Keratinocyte (primary cell): Measurements from ENCODE around the gene KCNC3. TPM values are rescaled to one million over a fixed set of nuclear protein-coding genes. Genes with fewer than 3 reads are reported as not detected.

Experiments used
- DNase-seq: peaks from one replicate; pipeline ENCODE4 v3.0.0-alpha.2; 2011; ENCODE audit warnings: low read depth, missing footprints, low spot score
- FAIRE-seq: peaks from 2 replicates; lab custom pipeline; 2011; peaks lifted over from hg19 to GRCh38; lab: Jason Lieb, UNC
- H2AFZ ChIP-seq: 2 replicates; pipeline ENCODE4 v1.6.0; 2012; ENCODE audit warnings: low read length, control low read depth, inconsistent platforms; ENCODE audit not compliant: control insufficient read depth
- H3K27ac ChIP-seq: 2 replicates; pipeline ENCODE4 v1.5.1; 2011; ENCODE audit warnings: low read length; ENCODE audit not compliant: control insufficient read depth, insufficient read depth
- H3K27me3 ChIP-seq: 3 replicates; pipeline ENCODE4 v1.6.0; 2011; ENCODE audit warnings: low read length; ENCODE audit not compliant: control insufficient read depth, insufficient read depth; ENCODE audit errors: extremely low read depth
- H3K36me3 ChIP-seq, 2 experiments: 2 replicates in 1 of 2; 3 replicates in 1 of 2; pipeline ENCODE4 v1.5.1; 2011; ENCODE audit warnings: low read length in 2 of 2, mild to moderate bottlenecking in 1 of 2; ENCODE audit not compliant: control insufficient read depth in 2 of 2, insufficient read depth in 2 of 2; ENCODE audit errors: extremely low read depth in 1 of 2
- H3K4me1 ChIP-seq: 3 replicates; pipeline ENCODE4 v1.5.1; 2011; ENCODE audit warnings: low read length; ENCODE audit not compliant: control insufficient read depth, insufficient read depth; ENCODE audit errors: extremely low read depth
- H3K4me2 ChIP-seq: 3 replicates; pipeline ENCODE4 v1.6.0; 2011; ENCODE audit warnings: low read depth, low read length; ENCODE audit not compliant: control insufficient read depth, insufficient read depth; ENCODE audit errors: extremely low read depth
- H3K4me3 ChIP-seq, 3 experiments: fragments of 200-600 bp in 1 of 3; sonication (generic) in 1 of 3; 2 replicates in 2 of 3; 3 replicates in 1 of 3; pipeline ENCODE4 v1.5.1; 2011 to 2016; ENCODE audit warnings: low read length in 3 of 3, mild to moderate bottlenecking in 3 of 3, control low read depth in 2 of 3, inconsistent platforms in 1 of 3, low read depth in 1 of 3, mixed read lengths in 1 of 3, mixed run types in 1 of 3, moderate library complexity in 1 of 3; ENCODE audit not compliant: control insufficient read depth in 2 of 3, insufficient read depth in 2 of 3; ENCODE audit errors: extremely low read depth in 1 of 3
- H3K79me2 ChIP-seq: 2 replicates; pipeline ENCODE4 v1.6.0; 2012; ENCODE audit warnings: low read length; ENCODE audit not compliant: control insufficient read depth, insufficient read depth
- H3K9ac ChIP-seq: 3 replicates; pipeline ENCODE4 v1.6.0; 2011; ENCODE audit warnings: low read length; ENCODE audit not compliant: control insufficient read depth, insufficient read depth; ENCODE audit errors: extremely low read depth
- H3K9me1 ChIP-seq: 3 replicates; pipeline ENCODE4 v1.6.0; 2011; ENCODE audit warnings: low read length; ENCODE audit not compliant: control insufficient read depth, insufficient read depth; ENCODE audit errors: extremely low read depth
- H3K9me3 ChIP-seq: 2 replicates; pipeline ENCODE4 v1.5.1; 2012; ENCODE audit warnings: low read depth, low read length; ENCODE audit not compliant: control insufficient read depth
- H4K20me1 ChIP-seq: 3 replicates; pipeline ENCODE4 v1.6.0; 2011; ENCODE audit warnings: low read length; ENCODE audit not compliant: control insufficient read depth, insufficient read depth; ENCODE audit errors: extremely low read depth
- CTCF ChIP-seq, 3 experiments: IDR thresholded peaks in 1 of 3; conservative IDR thresholded peaks in 1 of 3; optimal IDR thresholded peaks in 1 of 3; 2 replicates in 2 of 3; 3 replicates in 1 of 3; pipeline versions ENCODE3 to v1.5.1; 2011; ENCODE audit warnings: low read length in 3 of 3, mild to moderate bottlenecking in 3 of 3, moderate library complexity in 2 of 3, control low read depth in 1 of 3, inconsistent platforms in 1 of 3; ENCODE audit not compliant: insufficient read depth in 2 of 3; ENCODE audit errors: extremely low read depth in 1 of 3
- EZH2 ChIP-seq: IDR thresholded peaks from one replicate; pipeline ENCODE4 v1.6.1; 2012; ENCODE audit warnings: inconsistent platforms, mild to moderate bottlenecking, low read length, moderate library complexity
- dilution Hi-C: fragments of 300-500 bp; cut with MboI; formaldehyde crosslinking; loops from one replicate; pipeline ENCODE4 v1.7.0; 2020; ENCODE audit warnings: low sequenced_read_pairs; ENCODE audit not compliant: extremely low pct_ligation_motif_present
- polyA plus RNA-seq, 5 experiments: library from polyadenylated mRNA; depleted of rRNA in 3 of 5; stranded (reverse) in 3 of 5; stranded (forward) in 1 of 5; unstranded in 1 of 5; fragments of >200 nt; gene quantifications; 1 replicate in 1 of 5; 2 replicates in 3 of 5; 3 replicates in 1 of 5; pipeline versions ENCODE4 v1.2.1 to v1.2.3, GENCODE V29; 2011 to 2012; ENCODE audit warnings: missing spikeins in 2 of 5, low read depth in 1 of 5, low replicate concordance in 1 of 5

The KCNC3 gene
- polyA plus RNA-seq, 1 donor (not counting 4 experiments of a cell fraction or from before 2014, with no cell fraction given): 0.01 TPM

- Histone ChIP-seq H3K27ac (no peak overlapping the region), H3K4me1 (no peaks in the 10 kb centered on the region)
These were observed 40.2 kb downstream of the KCNC3 start for GRCh38 chr19:50288954-50289353.

GRCh38 chr19:50287331-50287730 is 41.8 kb downstream of the KCNC3 start:
- Histone ChIP-seq H3K79me2 (no peaks in the 10 kb centered on the region), H3K4me1 (no peaks in the 10 kb centered on the region), H3K36me3 (no peaks in the 10 kb centered on the region), H3K27ac (no peak overlapping the region), H3K4me3 (no peak overlapping the region), H3K9me3 (peaks cover 4% of the 10 kb centered on the region), H3K27me3 (no peaks in the 10 kb centered on the region), H4K20me1 (no peaks in the 10 kb centered on the region), H3K9me1 (no peaks in the 10 kb centered on the region), H3K9ac (no peak overlapping the region), H2AFZ (no peak overlapping the region), H3K4me2 (no peak overlapping the region)
- dilution Hi-C loops: no loop called here
- DNase-seq: no peak
- no peak for FAIRE-seq
- TF ChIP-seq CTCF (optimal IDR thresholded peaks at IDR 0.05 in 1 of 3, IDR thresholded peaks at IDR 0.05 in 1 of 3, conservative IDR thresholded peaks at IDR 0.05 in 1 of 3; ENCODE audit: extremely low read depth in 1 of 3, insufficient read depth in 2 of 3, low read length in 3 of 3) (no peak), EZH2 (no peak)

More at GRCh38 chr19:50288954-50289353, 40.2 kb downstream of the KCNC3 start:
- Histone ChIP-seq H4K20me1 (no peaks in the 10 kb centered on the region), H3K36me3 (no peaks in the 10 kb centered on the region), H2AFZ (no peak overlapping the region), H3K9me3 (peaks cover 4% of the 10 kb centered on the region), H3K9ac (no peak overlapping the region), H3K4me2 (no peak overlapping the region), H3K79me2 (no peaks in the 10 kb centered on the region), H3K4me3 (no peak overlapping the region), H3K9me1 (no peaks in the 10 kb centered on the region), H3K27me3 (no peaks in the 10 kb centered on the region)
- dilution Hi-C loops: no loop called here
- DNase-seq (no peak), FAIRE-seq (no peak)
- TF ChIP-seq CTCF (optimal IDR thresholded peaks at IDR 0.05 in 1 of 3, IDR thresholded peaks at IDR 0.05 in 1 of 3, conservative IDR thresholded peaks at IDR 0.05 in 1 of 3; ENCODE audit: extremely low read depth in 1 of 3, insufficient read depth in 2 of 3, low read length in 3 of 3) (no peak), EZH2 (no peak)
